ENCODE results near the gene ABCA12. TPM values are rescaled to one million over a fixed set of nuclear protein-coding genes. Genes with fewer than 3 reads are reported as not detected.

Gene ABCA12
- total RNA-seq, 1 experiment from 2014 or later: not detected

- intact Hi-C loops (cut with micrococcal nuclease; ENCODE audit: unreplicated experiment): no loop called here
- no peak for TF ChIP-seq CTCF (IDR thresholded peaks at IDR 0.05; ENCODE audit: insufficient read depth in 1 of 2, low read depth in 1 of 2, low read length in 1 of 2, severe bottlenecking in 1 of 2, unreplicated experiment in 1 of 2)
- POLR2A ChIA-PET: no interaction called here
- Mint-ChIP-seq H3K4me3 (ENCODE audit: unreplicated experiment) (no peak overlapping the region), H3K4me1 (ENCODE audit: low read depth, unreplicated experiment) (no peaks in the 10 kb centered on the region), H3K9me3 (ENCODE audit: unreplicated experiment) (no peaks in the 10 kb centered on the region), H3K27ac (ENCODE audit: unreplicated experiment) (no peak overlapping the region), H3K27me3 (ENCODE audit: insufficient read depth, unreplicated experiment) (no peaks in the 10 kb centered on the region), H3K36me3 (ENCODE audit: insufficient read depth, unreplicated experiment) (no peaks in the 10 kb centered on the region)
- Histone ChIP-seq H3K27me3 (replicated peaks; ENCODE audit: control insufficient read depth, insufficient read depth, low read length) (no peaks in the 10 kb centered on the region), H3K9me3 (no peaks in the 10 kb centered on the region), H3K4me3 (ENCODE audit: low read depth, low read length) (no peak overlapping the region), H3K36me3 (ENCODE audit: control insufficient read depth, insufficient read depth, low read length) (no peaks in the 10 kb centered on the region), H3K4me1 (no peaks in the 10 kb centered on the region)
- CTCF ChIA-PET: no interaction called here
- no TSS peak for BruUV-seq (replicated peaks)
- no peak for DNase-seq
These were observed 89.1 kb downstream of the ABCA12 start for GRCh38 chr2:215049341-215049740.

- POLR2A ChIA-PET: no interaction called here
- no peaks in the 10 kb centered on the region for H3K36me3 ChIP-seq (ENCODE audit: control insufficient read depth, insufficient read depth, low read length)
- Mint-ChIP-seq H3K27ac (ENCODE audit: unreplicated experiment) (no peak overlapping the region), H3K27me3 (ENCODE audit: insufficient read depth, unreplicated experiment) (peaks cover 3% of the 10 kb centered on the region), H3K4me3 (ENCODE audit: unreplicated experiment) (no peak overlapping the region), H3K9me3 (ENCODE audit: unreplicated experiment) (no peaks in the 10 kb centered on the region), H3K4me1 (ENCODE audit: low read depth, unreplicated experiment) (no peaks in the 10 kb centered on the region), H3K36me3 (ENCODE audit: insufficient read depth, unreplicated experiment) (no peaks in the 10 kb centered on the region)
- CTCF ChIA-PET: no interaction called here
- no peaks in the 10 kb centered on the region for H3K9me3 ChIP-seq
- no peak for DNase-seq
- H3K4me3 ChIP-seq (ENCODE audit: low read depth, low read length): no peak overlapping the region
- H3K4me1 ChIP-seq: no peaks in the 10 kb centered on the region
- TF ChIP-seq CTCF (IDR thresholded peaks at IDR 0.05; ENCODE audit: insufficient read depth in 1 of 2, low read depth in 1 of 2, low read length in 1 of 2, severe bottlenecking in 1 of 2, unreplicated experiment in 1 of 2): no peak
- no TSS peak for BruUV-seq (replicated peaks)
- H3K27me3 ChIP-seq (replicated peaks; ENCODE audit: control insufficient read depth, insufficient read depth, low read length): no peaks in the 10 kb centered on the region
- intact Hi-C loops (cut with micrococcal nuclease; ENCODE audit: unreplicated experiment): no loop called here
These were observed 100.0 kb downstream of the ABCA12 start for GRCh38 chr2:215038421-215038820.

- H3K4me1 Mint-ChIP-seq (ENCODE audit: low read depth, unreplicated experiment): no peaks in the 10 kb centered on the region
- H3K36me3 Mint-ChIP-seq (ENCODE audit: insufficient read depth, unreplicated experiment): no peaks in the 10 kb centered on the region
- intact Hi-C loops (cut with micrococcal nuclease; ENCODE audit: unreplicated experiment): no loop called here
These were observed 102.1 kb downstream of the ABCA12 start for GRCh38 chr2:215036314-215036713.

More at GRCh38 chr2:215036314-215036713, 102.1 kb downstream of the ABCA12 start:
- no TSS peak for BruUV-seq (replicated peaks)
- Histone ChIP-seq H3K9me3 (no peaks in the 10 kb centered on the region), H3K27me3 (replicated peaks; ENCODE audit: control insufficient read depth, insufficient read depth, low read length) (no peaks in the 10 kb centered on the region), H3K4me1 (no peaks in the 10 kb centered on the region), H3K36me3 (ENCODE audit: control insufficient read depth, insufficient read depth, low read length) (no peaks in the 10 kb centered on the region), H3K4me3 (ENCODE audit: low read depth, low read length) (no peak overlapping the region)
- ChIA-PET CTCF (no interaction called here), POLR2A (interaction anchor here (0.5 kb wide), 1 partner anchor 275 kb away, joined by 7 read pairs; no protein-coding TSS in a partner anchor)
- peaks cover 6% of the 10 kb centered on the region for H3K27me3 Mint-ChIP-seq (ENCODE audit: insufficient read depth, unreplicated experiment)
- H3K4me3 Mint-ChIP-seq (ENCODE audit: unreplicated experiment): no peak overlapping the region
- TF ChIP-seq CTCF (IDR thresholded peaks at IDR 0.05; ENCODE audit: insufficient read depth in 1 of 2, low read depth in 1 of 2, low read length in 1 of 2, severe bottlenecking in 1 of 2, unreplicated experiment in 1 of 2): no peak
- no peak for DNase-seq
- H3K27ac Mint-ChIP-seq (ENCODE audit: unreplicated experiment): no peak overlapping the region
- no peaks in the 10 kb centered on the region for H3K9me3 Mint-ChIP-seq (ENCODE audit: unreplicated experiment)
